Loucy (cell line): ENCODE data around the gene SLC38A10.

Experiments
- H2AFZ ChIP-seq: fragments of 200-600 bp; sonication (generic); 2 replicates; pipeline ENCODE4 v1.6.0; 2016; ENCODE audit warnings: antibody characterized with exemption, mild to moderate bottlenecking, low read length, moderate library complexity
- H3F3A ChIP-seq: fragments of 200-600 bp; 2 replicates; pipeline ENCODE4 v1.6.0; 2016; ENCODE audit warnings: antibody characterized with exemption, low read depth, mild to moderate bottlenecking
- H3K27me3 ChIP-seq: fragments of 200-600 bp; sonication (generic); 2 replicates; pipeline ENCODE4 v1.6.1; 2014; ENCODE audit warnings: low read length, mild to moderate bottlenecking; ENCODE audit not compliant: insufficient read depth, poor library complexity, severe bottlenecking
- H3K36me3 ChIP-seq: fragments of 200-600 bp; sonication (generic); 2 replicates; pipeline ENCODE4 v1.6.1; 2016; ENCODE audit warnings: low read length; ENCODE audit not compliant: insufficient read depth
- H3K4me1 ChIP-seq: fragments of 200-600 bp; sonication (generic); 2 replicates; pipeline ENCODE4 v1.5.1; 2014; ENCODE audit warnings: low read length, mild to moderate bottlenecking; ENCODE audit not compliant: insufficient read depth, poor library complexity, severe bottlenecking
- H3K4me2 ChIP-seq: fragments of 200-600 bp; sonication (generic); 2 replicates; pipeline ENCODE4 v1.6.0; 2014; ENCODE audit warnings: antibody characterized with exemption, low read length, low read depth, mild to moderate bottlenecking; ENCODE audit not compliant: poor library complexity, severe bottlenecking
- H3K4me3 ChIP-seq: fragments of 200-600 bp; sonication (generic); 2 replicates; pipeline ENCODE4 v1.5.1; 2014; ENCODE audit warnings: low read length, mild to moderate bottlenecking, mixed read lengths; ENCODE audit not compliant: poor library complexity, severe bottlenecking
- H3K79me2 ChIP-seq: fragments of 200-600 bp; sonication (generic); 2 replicates; pipeline ENCODE4 v1.6.1; 2014; ENCODE audit warnings: low read length; ENCODE audit not compliant: insufficient read depth
- H3K9ac ChIP-seq: fragments of 200-600 bp; sonication (generic); 2 replicates; pipeline ENCODE4 v1.6.0; 2014; ENCODE audit warnings: mild to moderate bottlenecking, low read depth, low read length, moderate library complexity; ENCODE audit not compliant: poor library complexity, severe bottlenecking
- H3K9me2 ChIP-seq: fragments of 200-600 bp; sonication (generic); replicated peaks from 2 replicates; pipeline ENCODE4 v1.6.1; 2016; ENCODE audit warnings: low read depth, low read length, mixed read lengths
- H3K9me3 ChIP-seq: fragments of 200-600 bp; sonication (generic); 2 replicates; pipeline ENCODE4 v1.6.1; 2014; ENCODE audit warnings: mild to moderate bottlenecking, antibody characterized with exemption, low read length, low read depth; ENCODE audit not compliant: insufficient read depth
- H4K20me1 ChIP-seq: fragments of 200-600 bp; sonication (generic); 2 replicates; pipeline ENCODE4 v1.6.0; 2014; ENCODE audit warnings: antibody characterized with exemption, low read length, mild to moderate bottlenecking; ENCODE audit not compliant: insufficient read depth, poor library complexity, severe bottlenecking
- CTCF ChIP-seq: fragments of 200-600 bp; sonication (generic); conservative IDR thresholded peaks from 2 replicates; pipeline ENCODE4 v1.5.1; 2014; ENCODE audit warnings: mild to moderate bottlenecking, antibody characterized with exemption, low read length
- EZH2phosphoT487 ChIP-seq: fragments of 200-600 bp; IDR thresholded peaks from 2 replicates; pipeline ENCODE4 v1.6.1; 2018; ENCODE audit warnings: antibody characterized with exemption, mild to moderate bottlenecking, moderate library complexity, borderline replicate concordance

Gene SLC38A10

GRCh38 chr17:81277946-81278693 is 17.0 kb downstream of the SLC38A10 start:
- H3K4me2 ChIP-seq, result no peak overlapping the region
- H3K27me3 ChIP-seq, result no peaks in the 10 kb centered on the region
- no peak overlapping the region for H2AFZ ChIP-seq

GRCh38 chr17:81277421-81277820 is 17.7 kb downstream of the SLC38A10 start:
- no peak for TF ChIP-seq EZH2phosphoT487
- TF ChIP-seq CTCF, result no peak
- Histone ChIP-seq H3K36me3 (peaks cover 32% of the 10 kb centered on the region; the same call in 1 of the 2 replicates), H3F3A (peaks cover 6% of the 10 kb centered on the region; the same call in 1 of the 2 replicates), H2AFZ (no peak overlapping the region), H3K79me2 (peaks cover 10% of the 10 kb centered on the region; the same call in 1 of the 2 replicates), H3K4me3 (no peak overlapping the region), H3K4me1 (peaks cover 14% of the 10 kb centered on the region), H3K9me2 (no peaks in the 10 kb centered on the region), H3K4me2 (no peak overlapping the region), H4K20me1 (no peaks in the 10 kb centered on the region), H3K27me3 (no peaks in the 10 kb centered on the region), H3K9ac (no peak overlapping the region), H3K9me3 (no peaks in the 10 kb centered on the region)

More at GRCh38 chr17:81277946-81278693, 17.0 kb downstream of the SLC38A10 start:
- no peak for TF ChIP-seq EZH2phosphoT487
- no peak for TF ChIP-seq CTCF
- Histone ChIP-seq H3K9me2 (no peaks in the 10 kb centered on the region), H3F3A (peaks cover 2% of the 10 kb centered on the region; the same call in 1 of the 2 replicates), H3K36me3 (peaks cover 32% of the 10 kb centered on the region; the same call in 1 of the 2 replicates), H4K20me1 (no peaks in the 10 kb centered on the region), H3K4me1 (peaks cover 7% of the 10 kb centered on the region), H3K4me3 (no peak overlapping the region), H3K79me2 (peaks cover 16% of the 10 kb centered on the region; the same call in 1 of the 2 replicates), H3K9me3 (no peaks in the 10 kb centered on the region), H3K9ac (no peak overlapping the region)

- Histone ChIP-seq H3K36me3 (peaks cover 32% of the 10 kb centered on the region; the same call in 1 of the 2 replicates), H3K4me1 (peaks cover 18% of the 10 kb centered on the region), H3K79me2 (peaks cover 4% of the 10 kb centered on the region; the same call in 1 of the 2 replicates), H2AFZ (no peak overlapping the region), H3K4me3 (no peak overlapping the region), H3K9me3 (no peaks in the 10 kb centered on the region), H3K27me3 (no peaks in the 10 kb centered on the region), H4K20me1 (no peaks in the 10 kb centered on the region), H3F3A (peaks cover 6% of the 10 kb centered on the region; the same call in 1 of the 2 replicates), H3K9me2 (no peaks in the 10 kb centered on the region), H3K9ac (no peak overlapping the region), H3K4me2 (no peak overlapping the region)
- TF ChIP-seq EZH2phosphoT487, result no peak
- TF ChIP-seq CTCF, result no peak
Observed at GRCh38 chr17:81276781-81277180, 18.3 kb downstream of the SLC38A10 start.
